NB4 (cell line): ENCODE data around the gene CEP76.

Source experiments
- TF ChIP-seq, protein P1 (sequence below): IDR thresholded peaks from one replicate; pipeline ENCODE4 v1.5.1; 2012; ENCODE audit warnings: low read depth, low read length
- TF ChIP-seq, protein P2 (sequence below): IDR thresholded peaks from 2 replicates; pipeline ENCODE4 v1.6.1; 2011; ENCODE audit warnings: low read depth, low read length

DNA sequence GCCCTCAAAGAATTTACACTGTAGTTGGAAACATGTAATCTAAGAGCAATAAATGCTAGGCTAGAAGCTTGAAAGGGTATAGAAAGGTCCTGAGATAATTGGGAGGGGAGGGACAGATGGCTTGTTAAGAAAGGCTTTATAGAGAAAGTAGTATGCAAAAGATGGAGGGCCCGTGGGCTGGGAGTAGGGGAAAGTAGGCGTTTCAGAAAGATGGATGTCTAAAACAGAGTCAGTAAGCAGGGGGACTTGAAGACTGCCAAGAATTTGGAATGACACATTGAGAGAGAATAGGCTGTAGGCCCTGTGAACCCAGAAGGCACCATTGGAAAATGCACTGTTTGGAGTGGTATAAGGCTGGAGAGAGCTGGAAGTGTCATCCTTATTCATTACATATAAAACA is 1.1 kb upstream of the CEP76 start:
- TF ChIP-seq, protein P1, sequence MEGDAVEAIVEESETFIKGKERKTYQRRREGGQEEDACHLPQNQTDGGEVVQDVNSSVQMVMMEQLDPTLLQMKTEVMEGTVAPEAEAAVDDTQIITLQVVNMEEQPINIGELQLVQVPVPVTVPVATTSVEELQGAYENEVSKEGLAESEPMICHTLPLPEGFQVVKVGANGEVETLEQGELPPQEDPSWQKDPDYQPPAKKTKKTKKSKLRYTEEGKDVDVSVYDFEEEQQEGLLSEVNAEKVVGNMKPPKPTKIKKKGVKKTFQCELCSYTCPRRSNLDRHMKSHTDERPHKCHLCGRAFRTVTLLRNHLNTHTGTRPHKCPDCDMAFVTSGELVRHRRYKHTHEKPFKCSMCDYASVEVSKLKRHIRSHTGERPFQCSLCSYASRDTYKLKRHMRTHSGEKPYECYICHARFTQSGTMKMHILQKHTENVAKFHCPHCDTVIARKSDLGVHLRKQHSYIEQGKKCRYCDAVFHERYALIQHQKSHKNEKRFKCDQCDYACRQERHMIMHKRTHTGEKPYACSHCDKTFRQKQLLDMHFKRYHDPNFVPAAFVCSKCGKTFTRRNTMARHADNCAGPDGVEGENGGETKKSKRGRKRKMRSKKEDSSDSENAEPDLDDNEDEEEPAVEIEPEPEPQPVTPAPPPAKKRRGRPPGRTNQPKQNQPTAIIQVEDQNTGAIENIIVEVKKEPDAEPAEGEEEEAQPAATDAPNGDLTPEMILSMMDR, result no peak
- TF ChIP-seq, protein P2, sequence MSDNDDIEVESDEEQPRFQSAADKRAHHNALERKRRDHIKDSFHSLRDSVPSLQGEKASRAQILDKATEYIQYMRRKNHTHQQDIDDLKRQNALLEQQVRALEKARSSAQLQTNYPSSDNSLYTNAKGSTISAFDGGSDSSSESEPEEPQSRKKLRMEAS, result no peak
